PFSK-1 (cell line): ENCODE results near the gene EIPR1.

Experiments used
- POLR2AphosphoS5 ChIP-seq: IDR thresholded peaks from 2 replicates; pipeline ENCODE4 v1.6.1; 2012; ENCODE audit warnings: low read depth, mild to moderate bottlenecking, control low read depth, low read length, moderate library complexity
- REST ChIP-seq, 2 experiments: IDR thresholded peaks; 2 replicates each; pipeline versions ENCODE4 v1.6.1 to v1.8.0; 2011 to 2012; ENCODE audit warnings: low read depth in 2 of 2, low read length in 2 of 2, control low read depth in 1 of 2, inconsistent platforms in 1 of 2, mild to moderate bottlenecking in 1 of 2, moderate library complexity in 1 of 2; ENCODE audit not compliant: insufficient read depth in 1 of 2
- TAF1 ChIP-seq: IDR thresholded peaks from 2 replicates; pipeline ENCODE4 v1.6.1; 2012; ENCODE audit warnings: low read length, control low read depth, borderline replicate concordance; ENCODE audit not compliant: insufficient read depth

- TF ChIP-seq TAF1 (no peak), POLR2AphosphoS5 (no peak), REST (IDR thresholded peaks at IDR 0.05; ENCODE audit: insufficient read depth in 1 of 2, low read depth in 2 of 2, low read length in 2 of 2) (no peak)
These were observed 160.7 kb downstream of the EIPR1 start for GRCh38 chr2:3216841-3217495.
